IMR-90 (cell line): ENCODE results near the gene EZR. TPM values are rescaled to one million over a fixed set of nuclear protein-coding genes. Genes with fewer than 3 reads are reported as not detected.
A peak's percentile ranks its signal among the peaks of the same experiment; 100 is the strongest.

Experiments
- ATAC-seq: fragments of 200-7000 bp; cut with Tn5 transposase; 2 replicates; pipeline ENCODE4 v1.9.1; 2020; ENCODE audit warnings: low read depth, mild to moderate bottlenecking, moderate library complexity
- BruUV-seq: library from RNA; stranded (reverse); fragments of 400-500 nt; replicated peaks from 2 replicates; lab custom pipeline; 2021; lab: Mats Ljungman, UMichigan
- CTCF ChIA-PET: fragments of 300-600 bp; formaldehyde crosslinking; extraction: SDS; loops from one replicate; lab custom pipeline; 2021; ENCODE audit warnings: antibody characterized with exemption; lab: Yijun Ruan, JAX
- POLR2A ChIA-PET: fragments of 300-600 bp; sonication (Branson Sonifier 250); formaldehyde crosslinking; loops from one replicate; lab custom pipeline; 2022; ENCODE audit warnings: antibody characterized with exemption; ENCODE audit not compliant: unreplicated experiment; lab: Charles Lee
- DNase-seq: peaks from one replicate; pipeline ENCODE4 v3.0.0; 2013
- H2AFZ ChIP-seq: replicated peaks from 2 replicates; pipeline ENCODE3; 2013; ENCODE audit warnings: low read length, mild to moderate bottlenecking; ENCODE audit not compliant: poor library complexity
- H2AK5ac ChIP-seq: 2 replicates; pipeline ENCODE4 v1.6.1; 2013; ENCODE audit warnings: low read depth, low read length, inconsistent platforms
- H2AK9ac ChIP-seq: replicated peaks from 2 replicates; pipeline ENCODE3; 2013; ENCODE audit warnings: mild to moderate bottlenecking, low read depth, low read length, moderate library complexity; ENCODE audit not compliant: poor library complexity
- H2BK120ac ChIP-seq: 2 replicates; pipeline ENCODE4 v1.6.1; 2013; ENCODE audit warnings: low read depth, low read length, inconsistent platforms
- H2BK15ac ChIP-seq: 3 replicates; pipeline ENCODE4 v1.6.1; 2013; ENCODE audit warnings: low read depth, low read length, inconsistent platforms
- H2BK20ac ChIP-seq: 2 replicates; pipeline ENCODE4 v1.6.1; 2013; ENCODE audit warnings: low read depth, mild to moderate bottlenecking, inconsistent platforms, low read length, moderate library complexity
- H2BK5ac ChIP-seq: 2 replicates; pipeline ENCODE4 v1.6.1; 2013; ENCODE audit warnings: mild to moderate bottlenecking, low read depth, low read length, inconsistent platforms; ENCODE audit not compliant: poor library complexity, severe bottlenecking
- H3K14ac ChIP-seq: replicated peaks from 2 replicates; pipeline ENCODE4 v1.6.1; 2013; ENCODE audit warnings: low read depth, low read length, inconsistent platforms
- H3K18ac ChIP-seq: 2 replicates; pipeline ENCODE4 v1.6.1; 2013; ENCODE audit warnings: low read depth, low read length, control low read depth
- H3K23ac ChIP-seq: 2 replicates; pipeline ENCODE4 v1.6.1; 2013; ENCODE audit warnings: low read depth, low read length, inconsistent platforms
- H3K27ac ChIP-seq: 2 replicates; pipeline ENCODE4 v1.5.1; 2013; ENCODE audit warnings: mild to moderate bottlenecking, control low read depth, low read length; ENCODE audit not compliant: insufficient read depth
- H3K27me3 ChIP-seq: 2 replicates; pipeline ENCODE4 v1.6.1; 2013; ENCODE audit warnings: low read length; ENCODE audit not compliant: control insufficient read depth, insufficient read depth
- H3K36me3 ChIP-seq: 2 replicates; pipeline ENCODE4 v1.6.1; 2013; ENCODE audit warnings: low read length, mixed read lengths; ENCODE audit not compliant: control insufficient read depth, insufficient read depth
- H3K4ac ChIP-seq: 2 replicates; pipeline ENCODE4 v1.6.1; 2013; ENCODE audit warnings: low read depth, low read length, inconsistent platforms
- H3K4me1 ChIP-seq: 2 replicates; pipeline ENCODE4 v1.6.1; 2013; ENCODE audit warnings: low read length, mixed read lengths; ENCODE audit not compliant: control insufficient read depth, insufficient read depth
- H3K4me2 ChIP-seq: 2 replicates; pipeline ENCODE4 v1.6.1; 2013; ENCODE audit warnings: low read depth, mild to moderate bottlenecking, control low read depth, low read length, moderate library complexity
- H3K4me3 ChIP-seq: 2 replicates; pipeline ENCODE4 v1.5.1; 2013; ENCODE audit warnings: low read depth, mild to moderate bottlenecking, control low read depth, low read length, moderate library complexity; ENCODE audit not compliant: insufficient read depth
- H3K56ac ChIP-seq: 2 replicates; pipeline ENCODE4 v1.6.1; 2013; ENCODE audit warnings: low read length, inconsistent platforms; ENCODE audit not compliant: insufficient read depth; ENCODE audit errors: extremely low read depth
- H3K79me1 ChIP-seq, 2 experiments: 2 replicates each; pipeline ENCODE4 v1.6.1; 2013; ENCODE audit warnings: low read length in 2 of 2, inconsistent platforms in 1 of 2, low read depth in 1 of 2
- H3K9ac ChIP-seq: 2 replicates; pipeline ENCODE4 v1.6.1; 2013; ENCODE audit warnings: low read depth, low read length, control low read depth
- H3K9me1 ChIP-seq: 2 replicates; pipeline ENCODE4 v1.6.1; 2013; ENCODE audit warnings: low read length, inconsistent platforms; ENCODE audit not compliant: insufficient read depth
- H3K9me3 ChIP-seq: 2 replicates; pipeline ENCODE4 v1.6.1; 2013; ENCODE audit warnings: low read length; ENCODE audit not compliant: control insufficient read depth, insufficient read depth
- H4K20me1 ChIP-seq: 2 replicates; pipeline ENCODE4 v1.6.1; 2013; ENCODE audit warnings: low read length, inconsistent platforms; ENCODE audit not compliant: insufficient read depth
- H4K5ac ChIP-seq: 2 replicates; pipeline ENCODE4 v1.6.1; 2013; ENCODE audit warnings: mild to moderate bottlenecking, low read depth, low read length, control low read depth
- H4K8ac ChIP-seq, 2 experiments: 2 replicates each; pipeline ENCODE4 v1.6.1; 2013; ENCODE audit warnings: low read depth in 2 of 2, low read length in 2 of 2, control low read depth in 1 of 2, inconsistent platforms in 1 of 2
- H4K91ac ChIP-seq: 2 replicates; pipeline ENCODE4 v1.6.1; 2013; ENCODE audit warnings: low read depth, low read length, inconsistent platforms; ENCODE audit not compliant: insufficient read depth
- BHLHE40 ChIP-seq: fragments of 150-350 bp; IDR thresholded peaks from 2 replicates; pipeline ENCODE4 v1.6.1; 2016; ENCODE audit warnings: mild to moderate bottlenecking, low read depth, low read length
- CEBPB ChIP-seq: IDR thresholded peaks from 2 replicates; pipeline ENCODE4 v1.6.1; 2012; ENCODE audit warnings: low read depth, low read length, improper control_type of control experiment
- CHD1 ChIP-seq: IDR thresholded peaks from 2 replicates; pipeline ENCODE4 v1.6.1; 2012; ENCODE audit warnings: low read depth, low read length, improper control_type of control experiment
- FOS ChIP-seq: fragments of 150-350 bp; IDR thresholded peaks from 2 replicates; pipeline ENCODE4 v1.6.1; 2016; ENCODE audit warnings: low read depth, low read length
- MAFK ChIP-seq: IDR thresholded peaks from 2 replicates; pipeline ENCODE4 v1.6.1; 2012; ENCODE audit warnings: low read depth, low read length, improper control_type of control experiment
- MAZ ChIP-seq: IDR thresholded peaks from 2 replicates; pipeline ENCODE4 v1.6.1; 2012; ENCODE audit warnings: low read depth, mild to moderate bottlenecking, low read length, improper control_type of control experiment, moderate library complexity, borderline replicate concordance
- MXI1 ChIP-seq: IDR thresholded peaks from 2 replicates; pipeline ENCODE4 v1.6.1; 2012; ENCODE audit warnings: low read depth, mild to moderate bottlenecking, low read length, moderate library complexity, borderline replicate concordance
- NFE2L2 ChIP-seq: fragments of 150-350 bp; IDR thresholded peaks from 2 replicates; pipeline ENCODE4 v1.6.1; 2016; ENCODE audit warnings: low read depth, mild to moderate bottlenecking, low read length
- POLR2A ChIP-seq: IDR thresholded peaks from 2 replicates; pipeline ENCODE4 v1.6.1; 2012; ENCODE audit warnings: mild to moderate bottlenecking, low read depth, low read length
- RAD21 ChIP-seq: IDR thresholded peaks from 2 replicates; pipeline ENCODE4 v1.6.1; 2012; ENCODE audit warnings: low read length, improper control_type of control experiment
- RCOR1 ChIP-seq: IDR thresholded peaks from 2 replicates; pipeline ENCODE4 v1.6.1; 2012; ENCODE audit warnings: mild to moderate bottlenecking, low read length, improper control_type of control experiment; ENCODE audit not compliant: insufficient replicate concordance
- RFX5 ChIP-seq: IDR thresholded peaks from 2 replicates; pipeline ENCODE4 v1.8.0; 2012; ENCODE audit warnings: low read depth, mild to moderate bottlenecking, low read length, moderate library complexity
- SMC3 ChIP-seq: fragments of 150-350 bp; IDR thresholded peaks from 2 replicates; pipeline ENCODE4 v1.6.1; 2016; ENCODE audit warnings: low read depth, mild to moderate bottlenecking, antibody characterized with exemption, low read length, moderate library complexity
- WGBS, 2 experiments: methylation state at CpG; one replicate each; pipeline versions ENCODE4 v1.1.5 to v1.1.7; 2013; ENCODE audit warnings: missing lambda C conversion rate in 2 of 2; ENCODE audit not compliant: insufficient read length in 1 of 2; ENCODE audit errors: extremely low coverage in 2 of 2; 5-methylcytosine and 5-hydroxymethylcytosine counted together
- dilution Hi-C: fragments of 300-500 bp; cut with HindIII; formaldehyde crosslinking; loops from one replicate; pipeline ENCODE4 v1.14.3; 2018; ENCODE audit warnings: low sequenced_read_pairs; ENCODE audit not compliant: unreplicated experiment
- in situ Hi-C: fragments of 300-500 bp; cut with MboI; formaldehyde crosslinking; loops from 3 replicates; pipeline ENCODE4 v1.14.3; 2019; ENCODE audit warnings: low sequenced_read_pairs, inconsistent platforms, mixed read lengths
- intact Hi-C: fragments of 100-400 bp; cut with micrococcal nuclease; formaldehyde crosslinking; loops from 2 replicates; pipeline ENCODE4 v1.10.0; 2022
- polyA plus RNA-seq, 3 experiments: library from polyadenylated mRNA; depleted of rRNA; stranded (reverse); fragments of >200 nt; gene quantifications; 2 replicates each; pipeline ENCODE4 v1.2.3, GENCODE V29; 2012; ENCODE audit warnings: low replicate concordance in 1 of 3
- total RNA-seq: library from RNA; depleted of rRNA; stranded (reverse); fragments of >200 nt; gene quantifications from 2 replicates; pipeline ENCODE4 v1.2.3, GENCODE V29; 2012
- TF ChIP-seq, protein P1 (sequence below): fragments of 150-350 bp; IDR thresholded peaks from 2 replicates; pipeline ENCODE4 v1.6.1; 2016; ENCODE audit warnings: low read depth, mild to moderate bottlenecking, low read length, moderate library complexity, borderline replicate concordance
- TF ChIP-seq, protein P2 (sequence below): fragments of 150-350 bp; IDR thresholded peaks from 2 replicates; pipeline ENCODE4 v1.6.1; 2017; ENCODE audit warnings: mild to moderate bottlenecking, antibody characterized with exemption, low read length, low read depth
- TF ChIP-seq, protein P3 (sequence below): conservative IDR thresholded peaks from 2 replicates; pipeline ENCODE4 v1.5.1; 2012; ENCODE audit warnings: mild to moderate bottlenecking, low read depth, low read length, improper control_type of control experiment

Gene EZR
- total and polyA plus RNA-seq, 2 of the 4 experiments (the other 2 are of a cell fraction) = 83.8 to 145 TPM

DNA sequence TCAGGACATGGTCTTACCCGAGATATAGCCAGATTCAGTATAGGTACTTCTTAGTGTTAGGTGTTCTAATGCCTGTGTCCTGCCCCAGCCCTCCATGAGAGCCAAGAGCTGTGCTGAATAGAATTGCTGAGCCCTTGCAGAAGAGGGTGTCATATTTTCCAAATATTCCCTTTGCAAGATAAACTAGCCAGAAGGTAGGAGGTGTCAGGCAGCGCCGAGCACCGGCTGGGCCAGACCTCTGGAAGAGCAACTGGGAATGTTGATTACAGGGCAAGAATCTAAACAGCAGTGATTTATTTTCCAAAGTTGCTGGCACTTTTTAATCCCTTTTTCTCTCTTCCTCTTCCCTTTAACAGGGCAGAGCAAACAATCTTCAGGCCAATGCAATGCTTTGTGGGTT, 37.1 kb upstream of the EZR start:
- Histone ChIP-seq H3K9ac (no peak overlapping the region), H3K79me1 (peaks cover 0 to 5% of the 10 kb centered on the region in 2 experiments; a peak in 1 of 4 replicates), H4K5ac (no peak overlapping the region), H3K4me3 (no peak overlapping the region), H3K23ac (no peak overlapping the region), H2BK5ac (no peak overlapping the region), H4K20me1 (no peaks in the 10 kb centered on the region), H3K14ac (no peak overlapping the region), H4K91ac (no peak overlapping the region), H2AK9ac (no peak overlapping the region), H3K9me1 (peaks cover 19% of the 10 kb centered on the region), H3K4me2 (no peak overlapping the region), H3K27me3 (no peaks in the 10 kb centered on the region), H2BK120ac (no peak overlapping the region; the same call in 1 of the 2 replicates), H3K4me1 (peaks cover 19% of the 10 kb centered on the region), H3K36me3 (no peaks in the 10 kb centered on the region), H3K18ac (no peak overlapping the region), H3K9me3 (no peaks in the 10 kb centered on the region), H3K56ac (no peak overlapping the region), H3K4ac (peak overlapping the region; percentile 43), H2AFZ (no peak overlapping the region), H4K8ac (no peak overlapping the region), H2BK15ac (no peak overlapping the region), H3K27ac (no peak overlapping the region), H2BK20ac (no peak overlapping the region), H2AK5ac (no peak overlapping the region)
- in situ Hi-C loops = no loop called here
- ATAC-seq = no peak
- POLR2A ChIA-PET = no interaction called here
- no peak for TF ChIP-seq CEBPB
- TF ChIP-seq, protein P1, sequence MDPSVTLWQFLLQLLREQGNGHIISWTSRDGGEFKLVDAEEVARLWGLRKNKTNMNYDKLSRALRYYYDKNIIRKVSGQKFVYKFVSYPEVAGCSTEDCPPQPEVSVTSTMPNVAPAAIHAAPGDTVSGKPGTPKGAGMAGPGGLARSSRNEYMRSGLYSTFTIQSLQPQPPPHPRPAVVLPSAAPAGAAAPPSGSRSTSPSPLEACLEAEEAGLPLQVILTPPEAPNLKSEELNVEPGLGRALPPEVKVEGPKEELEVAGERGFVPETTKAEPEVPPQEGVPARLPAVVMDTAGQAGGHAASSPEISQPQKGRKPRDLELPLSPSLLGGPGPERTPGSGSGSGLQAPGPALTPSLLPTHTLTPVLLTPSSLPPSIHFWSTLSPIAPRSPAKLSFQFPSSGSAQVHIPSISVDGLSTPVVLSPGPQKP = no peak
- no peak for TF ChIP-seq POLR2A
- TF ChIP-seq MAFK = no peak
- TF ChIP-seq RCOR1 = no peak
- no peak for TF ChIP-seq MXI1
- no peak for TF ChIP-seq BHLHE40
- no peak for TF ChIP-seq RFX5
- TF ChIP-seq, protein P2, sequence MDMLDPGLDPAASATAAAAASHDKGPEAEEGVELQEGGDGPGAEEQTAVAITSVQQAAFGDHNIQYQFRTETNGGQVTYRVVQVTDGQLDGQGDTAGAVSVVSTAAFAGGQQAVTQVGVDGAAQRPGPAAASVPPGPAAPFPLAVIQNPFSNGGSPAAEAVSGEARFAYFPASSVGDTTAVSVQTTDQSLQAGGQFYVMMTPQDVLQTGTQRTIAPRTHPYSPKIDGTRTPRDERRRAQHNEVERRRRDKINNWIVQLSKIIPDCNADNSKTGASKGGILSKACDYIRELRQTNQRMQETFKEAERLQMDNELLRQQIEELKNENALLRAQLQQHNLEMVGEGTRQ = no peak
- no peak for TF ChIP-seq RAD21
- no peak for TF ChIP-seq NFE2L2
- TF ChIP-seq, protein P3, sequence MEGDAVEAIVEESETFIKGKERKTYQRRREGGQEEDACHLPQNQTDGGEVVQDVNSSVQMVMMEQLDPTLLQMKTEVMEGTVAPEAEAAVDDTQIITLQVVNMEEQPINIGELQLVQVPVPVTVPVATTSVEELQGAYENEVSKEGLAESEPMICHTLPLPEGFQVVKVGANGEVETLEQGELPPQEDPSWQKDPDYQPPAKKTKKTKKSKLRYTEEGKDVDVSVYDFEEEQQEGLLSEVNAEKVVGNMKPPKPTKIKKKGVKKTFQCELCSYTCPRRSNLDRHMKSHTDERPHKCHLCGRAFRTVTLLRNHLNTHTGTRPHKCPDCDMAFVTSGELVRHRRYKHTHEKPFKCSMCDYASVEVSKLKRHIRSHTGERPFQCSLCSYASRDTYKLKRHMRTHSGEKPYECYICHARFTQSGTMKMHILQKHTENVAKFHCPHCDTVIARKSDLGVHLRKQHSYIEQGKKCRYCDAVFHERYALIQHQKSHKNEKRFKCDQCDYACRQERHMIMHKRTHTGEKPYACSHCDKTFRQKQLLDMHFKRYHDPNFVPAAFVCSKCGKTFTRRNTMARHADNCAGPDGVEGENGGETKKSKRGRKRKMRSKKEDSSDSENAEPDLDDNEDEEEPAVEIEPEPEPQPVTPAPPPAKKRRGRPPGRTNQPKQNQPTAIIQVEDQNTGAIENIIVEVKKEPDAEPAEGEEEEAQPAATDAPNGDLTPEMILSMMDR = no peak
- TF ChIP-seq FOS = no peak
- no peak for TF ChIP-seq SMC3
- no peak for TF ChIP-seq MAZ
- no peak for TF ChIP-seq CHD1
- dilution Hi-C loops = no loop called here
- CTCF ChIA-PET = no interaction called here
- no CpG with 5 or more reads among the region's 4 CpGs for WGBS, 2 experiments
- intact Hi-C loops = no loop called here
- DNase-seq = no peak
- no TSS peak for BruUV-seq
